GM19240 (cell line): ENCODE measurements around the gene KSR2.

ENCODE experiments used
- DNase-seq: peaks from one replicate; pipeline ENCODE4 v3.0.0; 2011; ENCODE audit warnings: low spot score; ENCODE audit not compliant: insufficient read length

KSR2 gene

DNA sequence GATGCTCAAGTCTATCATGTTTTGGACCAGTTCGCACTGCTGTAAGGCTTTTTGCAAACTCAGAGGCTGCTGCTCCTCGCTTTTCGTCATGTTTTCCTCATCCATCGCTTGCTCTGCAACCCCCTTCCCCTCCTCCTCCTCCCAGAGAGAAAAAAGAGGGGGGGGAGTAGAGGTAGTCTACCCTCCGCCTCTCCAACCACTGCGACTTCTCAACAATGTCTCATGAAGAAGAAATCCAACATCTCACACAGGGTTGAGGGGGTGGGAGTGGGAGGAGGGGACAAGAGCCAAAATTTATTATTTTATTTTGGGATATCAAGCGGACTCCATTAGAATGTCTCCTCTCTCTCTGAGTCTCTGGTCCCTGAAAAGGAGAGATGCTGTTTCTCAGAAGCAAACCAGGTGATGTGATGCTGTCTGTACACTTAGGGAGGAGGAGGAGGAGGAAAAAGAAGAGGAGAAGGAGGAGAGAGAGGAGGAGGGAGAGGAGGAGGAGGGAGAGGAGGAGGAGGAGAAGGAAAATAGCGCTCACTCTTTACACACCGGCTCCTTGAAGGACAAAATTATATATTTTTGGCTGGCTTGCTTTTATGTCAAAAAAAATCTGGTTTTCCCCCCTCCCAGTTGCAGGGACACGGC, 520 bp downstream of the KSR2 start:
- DNase-seq, result no peak

GRCh38 chr12:117967512-117967911, 1.3 kb downstream of the KSR2 start:
- DNase-seq, result no peak

- no peak for DNase-seq
Observed at GRCh38 chr12:117967043-117967442, 1.7 kb downstream of the KSR2 start.

- DNase-seq, result no peak
Observed at GRCh38 chr12:117966511-117966910, 2.3 kb downstream of the KSR2 start.

DNA sequence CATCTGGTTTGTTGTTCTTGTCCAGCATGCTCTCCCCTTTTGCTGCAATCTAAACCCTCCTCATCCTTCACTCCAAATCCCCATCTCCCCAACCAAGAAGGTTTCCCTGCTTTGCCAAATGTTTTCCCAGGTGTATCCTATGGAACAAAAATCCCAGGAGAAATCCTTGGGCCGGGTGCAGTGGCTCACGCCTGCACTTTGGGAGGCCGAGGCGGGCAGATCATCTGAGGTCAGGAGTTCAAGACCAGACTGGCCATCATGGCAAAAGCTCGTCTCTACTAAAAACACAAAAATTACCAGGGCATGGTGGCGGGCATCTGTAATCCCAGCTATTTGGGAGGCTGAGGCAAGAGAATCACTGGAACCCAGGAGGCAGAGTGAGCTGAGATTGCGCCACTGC, 5.0 kb downstream of the KSR2 start:
- DNase-seq, result no peak

DNA sequence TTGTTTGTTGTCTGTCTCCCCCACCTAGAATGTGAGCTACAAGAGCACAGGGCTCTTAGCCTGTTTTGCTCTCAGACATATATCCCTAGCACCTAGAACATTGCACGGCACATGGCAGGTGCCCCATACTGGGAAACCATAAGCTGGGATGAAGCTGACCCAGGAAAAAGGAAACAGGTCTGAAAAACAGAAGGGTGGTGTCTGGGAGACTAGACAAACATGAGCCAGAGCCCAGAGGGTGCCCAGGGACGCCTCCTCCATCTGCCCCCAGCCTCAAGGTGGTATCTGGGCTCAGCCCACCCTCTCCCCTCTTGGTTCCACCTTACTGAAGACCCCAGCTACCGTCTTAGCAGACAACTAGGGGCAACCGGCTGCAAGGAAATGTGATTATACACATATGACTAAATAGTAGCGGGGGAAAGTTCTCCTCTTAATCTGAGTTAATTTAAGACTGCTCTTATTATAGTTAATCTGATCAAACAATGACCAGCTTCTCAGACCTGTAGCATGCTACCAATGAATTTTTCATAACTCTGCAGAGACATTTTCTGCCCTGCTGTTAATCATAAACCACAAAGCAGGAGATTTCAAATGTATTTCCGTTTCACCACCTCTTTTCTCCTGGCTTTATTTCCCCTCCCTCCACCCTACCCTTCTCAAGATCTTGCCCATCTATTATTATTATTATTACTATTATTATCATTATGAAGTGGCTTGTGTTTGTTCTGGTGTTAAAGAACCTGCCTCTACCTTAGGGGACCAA, 31.9 kb downstream of the KSR2 start:
- DNase-seq, result no peak

DNA sequence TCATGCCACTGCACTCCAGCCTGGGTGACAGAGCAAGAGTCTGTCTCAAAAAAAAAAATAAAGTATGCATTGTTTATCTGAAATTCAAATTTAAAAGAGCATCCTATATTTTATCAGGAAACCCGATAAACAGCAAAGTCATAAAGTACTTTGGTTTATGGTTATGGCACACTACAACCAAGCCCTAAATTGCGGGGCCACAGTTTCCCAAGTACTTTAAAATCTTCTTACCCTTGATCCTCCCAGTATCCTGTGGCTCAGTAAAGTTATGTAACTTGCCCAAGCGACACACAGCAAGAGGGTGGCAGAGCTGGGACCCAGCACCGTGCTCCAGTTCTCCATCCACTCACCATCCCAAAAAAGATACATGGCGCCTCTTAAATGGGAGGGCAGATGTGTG, 35.2 kb downstream of the KSR2 start:
- DNase-seq, result no peak

DNA sequence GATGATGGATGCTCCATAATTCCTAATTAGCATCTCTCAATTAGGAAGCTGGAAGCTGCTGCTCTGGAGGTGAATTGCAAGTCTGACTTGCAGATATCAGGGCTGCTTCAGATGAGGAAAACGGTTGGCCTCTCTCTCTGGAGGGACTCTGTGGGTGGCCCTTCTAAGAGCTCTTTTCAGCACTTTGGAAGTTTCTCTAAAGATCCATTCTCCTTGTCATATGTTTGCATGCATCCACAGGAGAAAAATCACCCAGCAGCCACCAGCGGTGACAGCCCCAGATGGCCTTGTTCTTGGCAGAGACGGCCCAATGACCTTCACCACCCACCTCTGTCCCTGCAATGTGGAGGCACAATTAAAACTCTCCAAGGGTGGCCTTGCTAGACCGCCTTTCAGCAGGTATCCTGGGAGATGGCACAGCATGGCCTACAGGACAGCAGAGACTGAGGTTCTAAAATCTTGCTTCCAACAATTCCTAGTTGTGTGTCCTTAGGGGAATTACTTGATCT, 42.3 kb downstream of the KSR2 start:
- DNase-seq, result no peak

- DNase-seq, result no peak
Observed at GRCh38 chr12:117921929-117922777, 46.6 kb downstream of the KSR2 start.

- DNase-seq, result no peak
Observed at GRCh38 chr12:117919479-117919878, 49.3 kb downstream of the KSR2 start.

GRCh38 chr12:117914686-117915085, 54.1 kb downstream of the KSR2 start:
- DNase-seq, result no peak

DNA sequence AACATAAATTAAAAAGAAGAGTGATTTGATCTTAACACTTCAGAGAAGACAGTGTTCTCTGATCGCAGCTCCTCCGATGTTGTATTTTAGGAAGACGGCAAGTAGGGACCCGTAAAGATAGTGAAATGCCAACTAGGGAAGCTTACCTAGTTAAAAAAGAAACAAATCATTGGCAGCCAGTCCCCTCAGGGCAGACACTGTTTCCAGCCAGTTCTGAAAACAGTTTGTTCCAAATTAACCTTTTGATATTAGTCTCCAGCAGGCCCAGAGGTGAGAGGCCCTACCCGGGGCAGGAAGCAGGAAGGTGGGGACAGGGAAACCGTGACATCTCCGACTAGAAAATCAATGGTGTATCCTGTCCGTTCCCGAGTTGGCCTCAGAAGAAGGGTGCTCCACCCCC, 56.0 kb downstream of the KSR2 start:
- DNase-seq, result no peak

GRCh38 chr12:117908411-117908810, 60.4 kb downstream of the KSR2 start:
- no peak for DNase-seq

DNA sequence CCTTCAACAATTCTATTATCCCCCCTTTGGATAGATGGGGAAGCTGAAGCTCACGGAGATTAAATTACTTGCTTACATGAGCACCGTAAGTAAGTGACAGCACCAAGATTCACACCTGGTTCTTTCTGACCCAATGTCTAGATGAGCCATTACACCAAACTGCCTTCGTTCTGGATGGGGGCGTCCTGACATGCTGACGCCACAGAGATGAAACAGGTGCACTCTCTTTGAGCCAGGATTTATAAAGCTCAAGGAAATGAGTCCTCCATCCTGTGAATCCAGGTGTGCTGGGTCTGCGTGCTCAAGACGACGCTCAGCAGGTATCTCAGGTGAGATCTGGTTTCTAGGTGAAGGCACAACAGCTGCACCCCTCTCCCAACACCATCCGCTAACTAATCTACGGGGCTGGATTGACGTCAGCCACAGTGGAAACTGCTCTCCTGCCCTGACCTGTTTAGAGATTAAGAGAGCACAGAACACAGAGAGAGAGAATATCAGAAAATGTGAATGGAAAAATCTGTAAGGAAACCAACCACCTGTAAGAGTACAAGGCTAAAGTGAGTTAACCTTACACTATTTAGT, 61.6 kb downstream of the KSR2 start:
- no peak for DNase-seq

- no peak for DNase-seq
Observed at GRCh38 chr12:117904051-117904450, 64.7 kb downstream of the KSR2 start.

- no peak for DNase-seq
Observed at GRCh38 chr12:117903110-117903840, 65.5 kb downstream of the KSR2 start.

- no peak for DNase-seq
Observed at GRCh38 chr12:117901631-117902030, 67.2 kb downstream of the KSR2 start.

- no peak for DNase-seq
Observed at GRCh38 chr12:117900561-117900960, 68.2 kb downstream of the KSR2 start.

DNA sequence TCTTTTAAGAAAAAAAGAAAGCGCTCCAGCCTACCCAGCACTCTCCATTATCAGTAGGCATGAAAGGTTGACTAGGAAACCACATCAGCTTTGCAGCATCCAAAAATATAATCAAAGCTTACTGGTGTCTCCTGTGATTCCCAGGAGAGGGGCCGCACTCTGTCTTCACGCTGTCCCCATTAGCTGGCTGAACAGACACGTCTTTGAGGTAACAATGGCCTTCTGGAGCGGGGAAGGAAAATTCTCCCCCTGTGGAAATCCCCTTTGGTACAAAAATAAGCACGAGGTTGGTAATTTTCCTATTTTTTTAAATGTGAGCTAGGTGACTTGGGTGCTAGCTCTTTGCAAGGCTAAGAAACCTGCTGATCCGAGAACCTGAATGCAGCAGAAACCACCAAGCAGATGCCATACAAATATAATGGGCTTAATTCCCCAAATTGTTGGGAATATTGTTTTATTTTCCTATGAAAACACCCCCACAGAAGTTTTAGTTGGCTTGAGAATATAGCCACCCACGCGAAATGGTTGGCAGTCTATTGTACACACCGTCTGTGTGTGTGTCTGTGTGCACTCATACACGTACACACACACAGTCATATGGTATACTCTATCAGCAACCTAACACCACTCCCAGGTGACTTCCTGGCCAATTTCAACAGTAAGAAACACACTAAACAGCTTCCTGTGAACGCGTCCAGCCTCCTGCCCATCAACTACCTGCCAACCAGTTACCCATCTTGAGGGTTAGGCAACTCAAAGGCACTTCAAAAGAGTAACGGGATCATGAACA, 71.2 kb downstream of the KSR2 start:
- DNase-seq, result no peak

DNA sequence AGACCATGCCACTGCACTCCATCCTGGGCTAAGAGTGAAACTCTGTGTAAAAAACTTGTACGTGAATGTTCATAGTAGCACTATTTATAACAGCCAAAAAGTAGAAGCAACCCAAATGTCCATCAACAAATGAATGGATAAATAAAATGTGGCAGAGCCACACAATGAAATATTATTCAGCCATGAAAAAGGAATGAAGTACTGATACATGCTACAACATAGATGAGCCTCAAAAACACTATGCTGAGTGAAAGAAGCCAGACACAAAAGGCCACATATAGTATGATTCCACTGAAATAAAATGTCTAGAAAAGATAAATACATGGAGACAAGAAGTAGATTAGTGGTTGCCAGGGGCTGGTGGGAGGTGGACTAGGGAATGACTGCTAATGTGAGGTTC, 72.8 kb downstream of the KSR2 start:
- no peak for DNase-seq
